Ectodermal cell (in vitro differentiated cells): ENCODE measurements around the gene ARHGAP18.

Experiments
- H3K27ac ChIP-seq: 2 replicates; pipeline ENCODE4 v1.7.0; 2013; ENCODE audit warnings: mild to moderate bottlenecking, low read depth, low read length; ENCODE audit not compliant: insufficient read depth, poor library complexity, severe bottlenecking
- H3K27me3 ChIP-seq: 2 replicates; pipeline ENCODE4 v1.7.0; 2013; ENCODE audit warnings: mild to moderate bottlenecking, low read length; ENCODE audit not compliant: insufficient read depth, control insufficient read depth, poor library complexity, severe bottlenecking
- H3K36me3 ChIP-seq: one replicate; pipeline ENCODE4 v1.7.0; 2013; ENCODE audit warnings: low read length; ENCODE audit not compliant: control insufficient read depth, insufficient read depth
- H3K4me1 ChIP-seq: one replicate; pipeline ENCODE4 v1.7.0; 2013; ENCODE audit warnings: low read length; ENCODE audit not compliant: control insufficient read depth, insufficient read depth
- H3K4me3 ChIP-seq: 2 replicates; pipeline ENCODE4 v1.7.0; 2013; ENCODE audit warnings: low read depth, low read length, control low read depth; ENCODE audit not compliant: insufficient read depth
- H3K9me3 ChIP-seq: 2 replicates; pipeline ENCODE4 v1.7.0; 2013; ENCODE audit warnings: mild to moderate bottlenecking, low read length, moderate library complexity; ENCODE audit not compliant: control insufficient read depth
- WGBS, 2 experiments: methylation state at CpG; one replicate each; pipeline ENCODE4 v1.1.7; 2013; ENCODE audit warnings: missing lambda C conversion rate in 2 of 2; 5-methylcytosine and 5-hydroxymethylcytosine counted together

The ARHGAP18 gene

GRCh38 chr6:129747588-129748112 lies 37.7 kb upstream of the ARHGAP18 start:
- H3K4me3 ChIP-seq: no peak overlapping the region
- no peaks in the 10 kb centered on the region for H3K36me3 ChIP-seq
- H3K4me1 ChIP-seq: no peaks in the 10 kb centered on the region
- no peak overlapping the region for H3K27ac ChIP-seq
- H3K27me3 ChIP-seq: no peaks in the 10 kb centered on the region
- no peaks in the 10 kb centered on the region for H3K9me3 ChIP-seq
- WGBS, 2 experiments: 95 to 100% methylated on average over 2 to 4 of the region's 4 CpGs

- Histone ChIP-seq H3K4me3 (no peak overlapping the region), H3K27ac (no peak overlapping the region), H3K36me3 (no peaks in the 10 kb centered on the region), H3K4me1 (no peaks in the 10 kb centered on the region), H3K9me3 (no peaks in the 10 kb centered on the region), H3K27me3 (no peaks in the 10 kb centered on the region)
- 95 to 96% methylated on average over 6 of the region's 6 CpGs for WGBS, 2 experiments
These were observed 34.9 kb upstream of the ARHGAP18 start for GRCh38 chr6:129744880-129745237.

- no peaks in the 10 kb centered on the region for H3K36me3 ChIP-seq
- no peaks in the 10 kb centered on the region for H3K27me3 ChIP-seq
- H3K4me3 ChIP-seq: no peak overlapping the region
- H3K4me1 ChIP-seq: no peaks in the 10 kb centered on the region
- no peak overlapping the region for H3K27ac ChIP-seq
- WGBS, 2 experiments: 62 to 78% methylated on average over 4 of the region's 4 CpGs
- H3K9me3 ChIP-seq: no peaks in the 10 kb centered on the region
These were observed 34.4 kb upstream of the ARHGAP18 start for GRCh38 chr6:129744201-129744879.

- H3K4me3 ChIP-seq: no peak overlapping the region
- H3K9me3 ChIP-seq: no peaks in the 10 kb centered on the region
- WGBS, 2 experiments: 20% methylated on average over 1 of the region's 1 CpG; no CpG with 5 or more reads in 1 of the 2 experiments
- no peaks in the 10 kb centered on the region for H3K36me3 ChIP-seq
- no peaks in the 10 kb centered on the region for H3K4me1 ChIP-seq
- no peak overlapping the region for H3K27ac ChIP-seq
- no peaks in the 10 kb centered on the region for H3K27me3 ChIP-seq
These were observed 30.0 kb upstream of the ARHGAP18 start for GRCh38 chr6:129740013-129740412.

- Histone ChIP-seq H3K27ac (no peak overlapping the region), H3K4me3 (no peak overlapping the region), H3K9me3 (no peaks in the 10 kb centered on the region), H3K27me3 (no peaks in the 10 kb centered on the region), H3K36me3 (no peaks in the 10 kb centered on the region), H3K4me1 (no peaks in the 10 kb centered on the region)
- WGBS, 2 experiments: 98 to 100% methylated on average over 1 of the region's 2 CpGs
These were observed 26.1 kb upstream of the ARHGAP18 start for GRCh38 chr6:129736105-129736504.

- Histone ChIP-seq H3K4me3 (no peak overlapping the region), H3K27me3 (no peaks in the 10 kb centered on the region), H3K9me3 (no peaks in the 10 kb centered on the region), H3K36me3 (no peaks in the 10 kb centered on the region), H3K27ac (no peak overlapping the region), H3K4me1 (no peaks in the 10 kb centered on the region)
- WGBS, 2 experiments: 77 to 86% methylated on average over 2 of the region's 2 CpGs
These were observed 23.3 kb upstream of the ARHGAP18 start for GRCh38 chr6:129733290-129733689.

GRCh38 chr6:129732542-129732941 lies 22.6 kb upstream of the ARHGAP18 start:
- 90 to 100% methylated on average over 2 to 3 of the region's 4 CpGs for WGBS, 2 experiments
- H3K27me3 ChIP-seq: no peaks in the 10 kb centered on the region
- H3K4me3 ChIP-seq: no peak overlapping the region
- H3K36me3 ChIP-seq: no peaks in the 10 kb centered on the region
- H3K9me3 ChIP-seq: no peaks in the 10 kb centered on the region
- no peak overlapping the region for H3K27ac ChIP-seq
- no peaks in the 10 kb centered on the region for H3K4me1 ChIP-seq

- H3K27me3 ChIP-seq: no peaks in the 10 kb centered on the region
- H3K4me3 ChIP-seq: no peak overlapping the region
- 93% methylated on average over 2 of the region's 2 CpGs; no CpG with 5 or more reads in 1 of the 2 experiments for WGBS, 2 experiments
- no peaks in the 10 kb centered on the region for H3K4me1 ChIP-seq
- H3K27ac ChIP-seq: no peak overlapping the region
- H3K36me3 ChIP-seq: no peaks in the 10 kb centered on the region
- H3K9me3 ChIP-seq: no peaks in the 10 kb centered on the region
These were observed 22.1 kb upstream of the ARHGAP18 start for GRCh38 chr6:129732034-129732433.

- H3K27me3 ChIP-seq: no peaks in the 10 kb centered on the region
- H3K36me3 ChIP-seq: no peaks in the 10 kb centered on the region
- WGBS, 2 experiments: 88 to 91% methylated on average over 3 to 4 of the region's 4 CpGs
- no peak overlapping the region for H3K4me3 ChIP-seq
- H3K9me3 ChIP-seq: no peaks in the 10 kb centered on the region
- no peaks in the 10 kb centered on the region for H3K4me1 ChIP-seq
- H3K27ac ChIP-seq: no peak overlapping the region
These were observed 21.5 kb upstream of the ARHGAP18 start for GRCh38 chr6:129731428-129731827.

- Histone ChIP-seq H3K4me3 (no peak overlapping the region), H3K27me3 (no peaks in the 10 kb centered on the region), H3K27ac (no peak overlapping the region), H3K9me3 (no peaks in the 10 kb centered on the region), H3K4me1 (no peaks in the 10 kb centered on the region), H3K36me3 (no peaks in the 10 kb centered on the region)
- 63 to 87% methylated on average over 7 to 8 of the region's 8 CpGs for WGBS, 2 experiments
These were observed 20.6 kb upstream of the ARHGAP18 start for GRCh38 chr6:129730477-129731165.
